HG03095 (cell line): ENCODE data around the gene ZPR1.
"Not testable (repeated sequence)": the region's sequence is repeated elsewhere in the genome, so short reads cannot be mapped to it uniquely, and the experiment has no call there.

ENCODE experiments used
- ATAC-seq: cut with Tn5 transposase; IDR thresholded peaks from one replicate; pipeline ENCODE4 v1.9.1; 2021; ENCODE audit warnings: moderate library complexity; ENCODE audit not compliant: unreplicated experiment

The ZPR1 gene

DNA sequence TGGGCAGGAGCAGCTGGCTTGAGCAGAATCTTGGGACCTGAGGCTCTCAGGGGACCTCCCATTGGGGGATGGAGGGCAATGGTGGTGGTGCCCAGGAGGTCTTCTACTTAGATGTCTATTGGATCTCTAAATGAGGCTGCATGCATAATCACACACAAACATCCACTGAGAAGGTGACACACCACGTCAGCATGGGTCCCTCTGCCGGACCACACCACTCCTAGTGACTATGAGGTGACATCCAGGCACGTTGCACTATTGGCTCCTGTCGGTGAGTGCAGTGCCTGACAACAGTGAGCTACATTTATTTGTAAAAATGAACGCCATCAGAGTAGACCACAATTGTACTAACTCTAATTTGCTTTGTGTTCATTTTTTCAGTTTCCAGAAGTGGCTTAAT lies 37.6 kb upstream of the ZPR1 start:
- no peak for ATAC-seq

DNA sequence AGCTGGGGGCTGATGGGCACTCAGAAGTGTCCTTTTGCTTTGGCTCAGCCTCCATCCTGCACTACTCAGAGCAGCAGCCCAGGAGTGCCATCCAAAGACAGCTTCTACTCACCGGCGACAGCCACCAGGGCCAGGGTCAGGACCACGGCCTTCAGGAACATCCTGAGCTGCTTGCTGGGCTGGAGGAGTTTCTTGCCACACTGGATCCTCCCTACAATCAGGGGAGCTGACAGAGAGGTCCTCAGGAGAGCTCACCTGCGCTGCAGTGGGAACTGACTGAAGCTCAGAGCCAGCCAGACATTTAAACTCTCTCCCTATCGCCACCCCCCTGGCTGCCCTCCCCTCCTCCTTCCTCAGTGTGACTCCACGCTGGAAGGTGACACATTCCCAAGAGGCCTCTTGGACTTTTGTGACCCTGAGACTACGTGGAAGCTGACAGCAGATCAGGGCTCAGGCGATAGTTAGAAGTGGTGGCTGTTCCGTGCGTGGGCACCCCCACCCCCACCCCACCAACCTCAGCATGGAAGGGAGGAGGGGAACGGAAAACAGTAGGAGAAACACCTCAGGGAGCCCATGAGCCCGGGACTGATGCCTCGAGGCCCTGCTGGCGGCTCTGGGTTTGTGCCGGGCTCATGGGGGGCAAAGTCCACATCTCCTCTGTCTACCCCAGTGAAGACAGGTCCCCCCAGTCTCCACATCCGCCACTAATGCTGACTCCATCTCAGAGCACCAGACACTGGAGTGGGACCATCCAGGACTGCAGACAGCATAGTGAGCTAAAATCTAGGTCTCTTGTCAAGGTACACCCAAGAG lies 35.4 kb upstream of the ZPR1 start, which contains the start of gene APOA4:
APOA4 (minus strand) TSS at position 274 of the 813 bp plus-strand sequence; CDS start at position 161, 113 bp downstream.
- no peak for ATAC-seq

DNA sequence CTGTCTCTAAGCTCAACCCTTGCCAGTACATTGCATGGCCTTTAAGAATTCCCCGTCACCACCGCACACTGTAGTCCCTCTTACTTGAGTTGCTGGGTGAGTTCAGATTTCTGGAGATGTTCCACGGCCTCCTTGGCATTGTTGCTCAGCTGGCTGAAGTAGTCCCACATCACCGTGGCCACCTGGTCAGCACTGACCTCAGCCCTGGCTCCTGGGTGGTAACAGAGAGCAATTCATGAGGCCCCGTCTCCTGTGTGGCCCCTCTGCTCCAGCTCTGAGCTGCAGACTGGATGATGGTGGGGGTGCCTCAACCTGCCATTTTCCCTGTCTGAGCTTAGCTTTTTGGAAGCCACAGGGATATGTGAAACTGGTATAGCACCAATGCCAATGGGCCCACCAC lies 34.8 kb upstream of the ZPR1 start:
- no peak for ATAC-seq

DNA sequence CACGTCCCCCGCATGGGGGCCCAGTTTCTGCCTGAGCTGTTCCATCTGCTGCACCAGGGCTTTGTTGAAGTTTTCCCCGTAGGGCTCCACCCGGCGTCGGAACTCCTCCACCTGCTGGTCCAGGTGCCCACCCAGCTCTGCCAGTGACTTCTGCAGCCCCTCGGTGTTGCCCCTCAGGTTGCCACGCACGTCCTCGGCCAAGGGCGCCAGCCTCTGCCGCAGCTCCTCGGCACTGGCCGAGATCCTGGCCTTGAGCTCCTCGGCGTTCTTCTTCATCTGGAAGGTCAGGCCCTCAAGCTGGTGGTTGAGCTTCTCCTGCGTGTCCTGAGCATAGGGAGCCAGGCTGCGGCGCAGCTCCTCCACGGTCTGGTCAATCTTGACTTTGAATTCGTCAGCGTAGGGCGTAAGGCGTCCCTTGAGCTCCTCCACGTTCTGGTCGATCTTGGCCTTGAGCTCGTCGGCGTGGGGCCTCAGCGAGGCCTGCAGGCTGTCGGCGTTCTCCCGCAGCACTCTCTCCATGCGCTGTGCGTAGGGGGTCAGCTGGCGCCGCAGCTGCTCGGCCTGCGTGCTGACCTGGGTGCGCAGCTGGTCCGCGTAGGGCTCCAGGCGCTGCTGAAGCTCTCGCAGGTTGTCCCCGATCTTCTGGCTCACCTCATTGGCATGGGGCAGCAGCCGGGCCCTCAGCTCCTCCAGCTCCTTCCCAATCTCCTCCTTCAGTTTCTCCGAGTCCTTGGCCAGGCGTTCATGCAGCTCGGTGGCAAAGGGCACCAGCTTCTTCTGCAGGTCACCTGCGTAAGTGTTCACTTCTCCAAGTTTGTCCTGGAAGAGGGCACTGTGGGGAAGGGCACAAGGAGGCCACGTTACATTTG lies 33.5 kb upstream of the ZPR1 start:
- ATAC-seq: no peak

DNA sequence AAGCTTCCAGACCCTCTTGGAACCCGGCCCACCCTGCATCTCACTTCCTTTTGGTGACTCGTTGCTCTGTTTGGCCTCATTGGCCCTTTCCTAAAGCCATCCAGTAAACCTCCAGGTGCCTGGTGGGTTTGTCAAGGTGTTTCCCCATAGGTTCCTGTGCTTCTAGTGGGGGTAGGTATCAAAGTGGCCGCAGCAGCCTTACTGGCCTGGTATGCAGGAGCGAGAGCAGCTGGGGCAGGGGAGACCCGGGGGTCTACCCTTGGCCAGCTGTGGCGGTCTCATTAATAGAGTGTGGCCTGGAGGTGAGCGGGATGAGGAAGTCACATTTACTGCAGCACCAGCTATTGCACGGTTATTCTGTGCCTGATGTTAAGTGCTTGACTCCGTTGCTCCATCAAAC lies 31.2 kb upstream of the ZPR1 start:
- no peak for ATAC-seq

DNA sequence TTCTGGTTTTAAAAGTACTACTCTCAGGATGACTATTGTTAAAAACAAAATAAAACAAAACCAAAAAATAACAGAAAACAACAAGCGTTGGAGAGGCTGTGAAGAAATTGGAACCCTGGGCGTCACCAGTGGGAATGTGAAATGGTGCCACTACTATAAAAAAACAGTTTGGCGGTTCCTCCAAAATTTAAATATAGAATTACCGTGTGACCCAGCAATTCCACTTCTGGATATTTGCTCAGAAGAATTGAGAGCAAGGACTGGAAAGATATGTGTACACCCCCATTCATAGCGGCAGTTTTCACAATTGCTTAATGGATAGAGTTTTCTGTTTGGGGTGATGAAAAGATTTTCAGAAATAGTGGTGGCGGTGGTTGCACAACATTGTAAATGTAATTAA lies 26.7 kb upstream of the ZPR1 start:
- no peak for ATAC-seq

DNA sequence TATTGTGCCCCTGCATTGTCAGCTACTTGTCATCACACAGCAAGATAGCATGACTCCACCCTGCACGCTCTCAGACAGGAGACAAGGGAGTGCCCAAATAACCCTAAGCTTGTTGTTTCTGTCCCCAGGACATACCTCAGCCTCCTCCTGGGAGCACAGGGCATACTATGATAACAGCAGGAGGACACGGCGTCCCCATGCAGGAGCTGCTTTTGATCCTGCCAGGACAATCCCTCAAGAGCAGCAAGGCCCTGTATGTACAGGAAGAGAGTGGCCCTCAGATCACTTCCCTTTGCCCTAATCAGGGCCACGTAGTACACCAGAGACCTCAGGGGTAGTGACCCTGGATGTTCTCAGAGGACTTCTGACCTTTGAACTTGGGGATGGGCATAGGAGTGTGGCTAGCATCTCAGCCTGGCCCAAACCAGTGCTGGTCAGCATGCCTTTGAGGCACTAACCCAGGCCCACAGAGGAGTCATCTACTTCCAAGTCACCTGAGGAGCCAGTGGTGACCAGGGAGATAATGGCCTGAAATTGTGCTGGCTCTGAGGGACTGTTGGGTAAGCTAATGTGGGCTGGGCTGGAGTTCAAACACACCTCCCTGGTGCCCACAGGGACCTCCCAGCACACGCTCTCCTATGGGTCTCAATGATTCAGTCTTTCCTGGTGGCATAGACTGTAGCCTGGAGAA lies 26.1 kb upstream of the ZPR1 start:
- ATAC-seq: no peak

DNA sequence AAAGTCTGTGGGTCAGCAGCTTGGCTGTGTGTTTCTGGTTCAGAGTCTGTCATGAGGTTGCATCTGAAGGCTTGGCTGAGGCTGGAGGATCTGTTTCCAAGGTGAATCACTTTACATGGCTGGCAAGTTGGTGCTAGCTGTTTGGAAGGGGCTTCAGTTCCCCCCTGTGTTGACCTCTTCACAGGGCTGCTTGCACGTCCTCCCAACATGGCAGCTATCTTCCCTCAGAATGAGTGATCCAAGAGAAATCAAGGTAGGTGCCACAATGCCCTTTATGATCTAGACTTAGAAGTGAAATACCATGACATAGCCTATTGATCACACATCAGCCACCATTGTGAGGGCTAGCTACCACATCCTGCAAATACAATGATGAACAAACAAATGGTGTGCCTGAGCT lies 25.3 kb upstream of the ZPR1 start:
- ATAC-seq: no peak

DNA sequence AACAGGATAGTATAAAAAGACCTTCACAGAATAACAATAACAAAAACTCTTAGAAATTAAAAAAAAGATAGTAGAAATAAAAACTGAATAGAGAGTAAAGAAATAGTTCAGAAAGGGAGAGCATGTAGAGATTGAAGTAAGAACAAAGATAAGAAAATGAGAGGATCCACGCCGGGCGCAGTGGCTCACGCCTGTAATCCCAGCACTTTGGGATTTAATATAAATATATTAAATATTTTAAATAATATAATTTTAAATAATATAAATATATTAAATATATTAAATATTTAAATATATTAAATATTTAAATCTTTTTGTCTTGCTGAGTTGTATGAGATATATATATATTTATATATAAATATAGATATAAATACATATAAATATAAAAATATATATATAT lies 24.3 kb upstream of the ZPR1 start:
- no peak for ATAC-seq

DNA sequence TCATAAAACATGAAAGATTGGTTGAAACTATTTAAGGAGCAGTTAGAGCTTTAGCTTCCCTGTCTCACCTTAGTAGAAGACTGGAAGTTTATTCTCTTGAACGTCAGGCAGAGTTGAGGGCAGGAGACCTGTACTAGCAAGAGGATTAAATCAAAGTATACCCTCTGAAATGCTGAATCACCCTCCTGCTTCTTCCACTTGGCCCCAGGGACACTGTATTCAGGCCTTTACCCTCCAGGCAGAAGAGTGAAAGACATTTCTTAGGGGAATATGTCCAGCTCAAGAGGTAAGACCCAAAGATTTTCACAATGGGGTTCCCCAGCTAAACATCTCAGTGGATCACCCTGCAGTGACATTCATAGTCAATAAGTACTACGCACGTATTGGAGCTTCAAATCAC lies 23.4 kb upstream of the ZPR1 start:
- no peak for ATAC-seq

DNA sequence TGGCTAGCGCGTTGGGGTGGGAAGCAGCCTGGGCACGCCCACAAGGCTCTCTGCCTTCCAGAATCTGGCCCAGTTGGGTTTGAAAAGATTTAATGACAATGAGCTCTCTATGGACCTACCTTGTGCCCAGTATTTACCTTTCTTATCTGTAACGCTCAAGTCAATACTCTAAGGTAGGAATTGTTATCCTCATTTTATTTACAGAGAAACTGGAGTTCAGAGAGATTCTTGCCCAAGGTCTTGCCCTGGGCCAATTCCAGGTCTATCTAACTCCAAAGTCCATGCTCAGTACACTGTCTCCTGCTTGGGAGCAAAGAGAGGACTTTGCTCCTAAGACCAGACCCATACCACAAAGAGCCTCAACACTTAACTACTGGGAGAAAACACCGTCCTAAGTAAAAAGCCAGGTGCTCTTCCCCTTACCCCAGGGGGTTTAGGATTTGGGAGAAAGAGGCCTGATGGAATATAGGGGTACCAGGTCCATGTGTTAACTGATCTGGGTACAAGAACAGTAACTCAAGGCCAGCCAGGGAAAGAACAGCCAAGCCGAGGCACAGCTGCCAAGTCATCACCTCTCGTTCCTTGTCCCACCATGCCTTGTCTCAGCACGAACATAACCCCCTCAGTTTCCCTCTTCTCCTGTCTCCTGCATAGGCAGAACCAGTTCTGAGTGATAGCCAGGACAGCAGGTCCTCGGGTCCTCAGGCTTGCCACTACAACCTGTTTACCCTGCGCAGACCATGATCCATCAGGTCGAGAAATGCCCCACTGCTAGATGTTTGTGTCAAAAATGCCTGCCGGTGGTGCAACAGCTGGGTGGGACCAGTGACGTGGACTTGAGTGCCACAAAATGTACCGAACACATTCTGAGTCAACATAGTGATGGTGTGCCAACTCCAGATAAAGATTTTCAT lies 20.7 kb upstream of the ZPR1 start:
- ATAC-seq: no peak

DNA sequence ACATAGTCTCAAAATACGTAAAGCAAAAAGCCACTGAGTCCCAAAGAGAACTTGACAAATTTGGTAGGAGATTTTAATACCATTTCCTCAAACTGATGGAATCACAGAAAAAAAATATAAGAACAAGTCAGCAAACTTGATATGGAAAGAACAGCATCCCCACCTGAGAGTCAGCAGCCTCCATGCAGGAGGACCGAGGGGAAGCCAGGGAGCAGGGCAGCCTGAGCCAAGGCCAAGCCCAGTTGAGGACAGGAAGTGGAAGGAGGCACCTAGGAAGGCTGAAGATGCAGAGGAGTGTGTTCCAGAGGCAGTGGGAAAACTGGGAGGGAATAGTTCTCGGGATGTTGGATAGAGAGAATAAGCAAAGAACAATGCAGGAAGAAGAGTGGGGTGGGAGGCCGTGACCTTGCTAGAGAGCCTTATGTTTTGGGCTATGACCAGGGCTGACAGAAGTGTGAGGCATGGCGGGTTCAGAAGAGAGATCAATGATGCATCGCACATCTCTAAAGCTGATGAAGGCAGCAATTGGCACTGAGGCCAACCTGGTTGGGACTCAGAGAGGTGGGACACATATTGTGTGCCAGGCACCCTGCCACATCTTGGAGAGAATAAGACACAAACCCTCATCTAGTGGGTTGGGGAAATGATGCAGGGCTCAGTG lies 19.9 kb upstream of the ZPR1 start:
- no peak for ATAC-seq

DNA sequence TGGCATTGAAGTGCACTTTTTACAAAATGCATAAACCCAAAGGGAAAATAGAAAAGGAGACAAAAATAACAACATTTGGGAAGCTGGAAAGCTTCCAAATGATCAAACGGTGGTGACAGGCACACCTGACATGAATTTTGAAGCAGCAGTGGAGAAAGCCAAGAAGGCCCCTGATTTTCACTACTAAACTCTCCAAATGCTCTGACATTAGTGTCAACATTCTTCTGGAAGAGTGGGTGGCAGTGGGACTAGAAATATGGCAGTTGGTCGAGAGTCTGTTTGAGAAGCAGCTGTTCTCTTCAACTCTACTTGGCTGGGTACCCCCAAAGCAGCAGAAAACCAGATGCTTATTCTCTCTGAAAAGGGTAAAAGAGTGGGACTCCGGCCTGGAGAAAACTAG lies 16.2 kb upstream of the ZPR1 start:
- no peak for ATAC-seq

DNA sequence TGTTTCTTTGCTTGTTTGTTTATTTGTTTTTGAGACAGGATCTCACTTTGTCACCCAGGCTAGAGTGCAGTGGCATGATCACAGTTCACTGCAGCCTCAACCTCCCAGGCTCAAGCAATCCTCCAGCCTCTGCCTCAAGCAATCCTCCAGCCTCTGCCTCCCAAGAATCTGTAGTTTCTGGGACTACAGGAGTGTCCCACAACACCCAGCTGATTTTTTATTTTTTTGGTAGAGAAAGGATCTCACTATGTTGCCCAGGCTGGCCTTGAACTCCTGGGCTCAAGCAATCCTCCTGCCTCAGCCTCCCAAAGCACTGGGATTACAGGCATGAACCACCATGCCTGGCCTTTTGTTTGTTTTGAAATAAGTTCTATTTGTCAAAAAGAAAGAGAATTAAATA lies 13.8 kb upstream of the ZPR1 start:
- ATAC-seq: not testable (repeated sequence)

DNA sequence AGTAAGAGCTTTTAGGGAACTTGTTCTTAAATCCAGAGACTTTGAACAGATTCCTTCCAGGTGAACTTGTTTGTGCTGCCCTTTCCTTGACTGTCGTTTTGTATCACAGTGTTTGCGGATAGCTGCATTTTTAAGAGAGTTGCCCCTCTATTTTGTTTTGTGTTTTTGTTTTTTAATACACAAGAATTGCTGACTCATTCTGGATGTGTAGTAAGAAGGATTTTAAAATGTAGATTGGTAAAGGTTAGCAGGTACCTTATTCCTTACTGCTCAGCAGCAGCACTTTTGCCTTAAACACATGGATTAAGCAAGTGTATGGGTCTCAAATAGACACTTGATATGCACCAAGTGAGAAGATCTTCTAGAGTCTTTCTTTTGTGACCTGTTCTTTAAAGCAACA lies 12.8 kb upstream of the ZPR1 start:
- ATAC-seq: no peak

DNA sequence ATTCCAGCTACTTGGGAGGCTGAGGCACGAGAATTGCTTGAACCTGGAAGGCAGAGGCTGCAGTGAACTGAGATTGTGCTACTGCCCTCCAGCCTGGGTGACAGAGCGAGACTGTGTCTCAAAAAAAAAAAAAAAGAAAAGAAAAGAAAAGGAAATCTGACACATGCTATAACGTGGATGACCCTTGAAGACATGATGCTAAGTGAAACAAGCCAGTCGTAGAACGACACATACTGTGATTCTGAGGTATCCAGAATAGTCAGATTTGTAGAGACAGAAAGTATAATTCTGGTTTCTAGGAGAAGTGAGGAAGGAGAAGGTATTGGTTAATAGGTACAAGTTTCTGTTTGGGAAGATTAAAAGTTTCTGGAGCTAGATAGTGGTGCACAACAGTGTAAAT lies 10.5 kb upstream of the ZPR1 start:
- no peak for ATAC-seq

DNA sequence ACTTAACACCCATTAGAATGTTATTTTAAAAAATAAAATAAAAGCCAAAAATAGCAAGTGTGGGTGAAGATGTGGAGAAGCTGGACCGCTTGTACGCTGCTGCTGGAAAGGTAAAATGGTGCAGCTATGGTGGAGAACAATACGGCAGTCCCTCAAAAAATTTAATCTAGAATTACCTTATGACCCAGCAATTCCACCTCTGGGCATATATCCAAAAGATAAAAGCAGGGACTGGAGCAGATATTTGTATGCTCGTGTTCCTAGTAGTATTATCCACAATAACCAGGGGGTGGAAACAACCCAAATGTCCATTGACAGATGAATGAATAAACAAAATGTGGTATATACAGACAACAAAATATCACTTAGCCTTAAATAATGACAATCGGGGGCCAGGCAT lies 10.0 kb upstream of the ZPR1 start:
- no peak for ATAC-seq

DNA sequence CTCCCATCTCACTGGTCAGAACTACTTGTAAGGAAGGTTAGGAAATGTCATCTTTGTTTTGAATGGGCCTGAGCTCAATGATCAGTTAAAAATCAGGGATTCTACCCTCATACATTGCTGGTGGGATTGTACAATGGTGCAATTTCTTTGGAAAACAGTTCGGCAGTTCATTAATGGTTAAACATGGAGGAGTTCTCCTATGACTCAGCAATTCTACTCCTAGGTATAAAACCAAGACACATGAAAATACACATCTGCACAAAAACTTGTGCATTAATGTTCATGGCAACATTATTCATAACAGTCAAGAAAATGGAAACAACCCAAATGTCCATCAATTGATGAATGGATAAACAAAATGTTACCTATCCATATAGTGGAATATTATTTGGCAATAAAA lies 8.7 kb upstream of the ZPR1 start:
- no peak for ATAC-seq

DNA sequence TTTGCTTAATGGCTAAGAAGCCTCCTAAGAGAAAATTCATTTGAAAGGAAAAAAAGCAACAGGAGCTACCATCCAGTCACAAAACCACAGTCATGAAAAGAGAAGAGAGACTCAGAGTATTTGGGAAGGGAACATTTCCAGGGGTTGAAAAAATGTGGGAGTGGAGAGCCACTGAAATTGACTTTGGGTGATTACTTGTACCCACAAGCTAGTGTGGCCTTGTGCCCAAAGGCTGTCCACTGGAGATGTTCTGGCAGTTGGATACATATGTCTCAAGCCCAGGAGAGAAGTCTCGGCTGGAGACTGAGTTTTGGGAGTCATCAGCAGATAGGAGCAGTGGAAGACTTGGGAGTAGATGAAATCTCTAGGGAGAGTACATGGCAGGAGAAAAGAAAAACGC lies 7.0 kb upstream of the ZPR1 start:
- ATAC-seq: no peak

DNA sequence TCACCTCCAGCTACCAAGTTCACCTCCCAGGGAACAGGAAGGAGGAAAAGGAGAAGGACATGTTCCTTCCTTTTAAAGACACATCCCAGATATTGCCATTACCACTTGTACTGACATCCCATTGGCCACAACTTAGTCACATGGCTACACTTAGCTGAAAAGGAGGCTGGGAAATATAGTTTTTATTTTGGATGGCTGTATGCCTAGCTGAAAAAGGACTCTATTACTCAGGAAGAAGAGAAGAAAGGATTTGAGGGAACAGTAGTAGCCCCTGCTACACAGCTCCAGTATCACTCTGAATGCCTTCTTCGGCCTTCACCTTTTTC lies 5.9 kb upstream of the ZPR1 start:
- no peak for ATAC-seq
